ENCODE data around the gene DIPK1B. TPM values are rescaled to one million over a fixed set of nuclear protein-coding genes. Genes with fewer than 3 reads are reported as not detected.

DIPK1B gene
- total RNA-seq, 4 donors from 2014 or later: 5.4 to 37.9 (median 15.8) TPM

- H3K9me3 ChIP-seq: no peaks in the 10 kb centered on the region
- WGBS, 2 donors: 36 to 45% methylated on average over 5 to 24 of the region's 27 CpGs
- no peak overlapping the region for H3K4me3 ChIP-seq
- peaks cover 0 to 37% (median 0%) of the 10 kb centered on the region in 3 donors for H3K36me3 ChIP-seq
- no peak overlapping the region for H3K27ac ChIP-seq
- DNase-seq (ENCODE audit: low spot score in 2 of 2): peak in 1 of 2 donors; percentile 40
- TF ChIP-seq EP300 (IDR thresholded peaks at IDR 0.05) (no peak), CTCF (IDR thresholded peaks at IDR 0.05) (peak; percentile 72 to 82 (median 78))
- peaks cover 0 to 10% (median 3%) of the 10 kb centered on the region in 4 donors for H3K4me1 ChIP-seq
- H3K27me3 ChIP-seq: peaks cover 0 to 36% of the 10 kb centered on the region in 2 donors
Observed at GRCh38 chr9:136671646-136672430, 40.5 kb upstream of the DIPK1B start.

- H3K4me3 ChIP-seq: no peak overlapping the region
- H3K27me3 ChIP-seq: peaks cover 0 to 32% of the 10 kb centered on the region in 2 donors
- H3K9me3 ChIP-seq: no peaks in the 10 kb centered on the region
- H3K27ac ChIP-seq: no peak overlapping the region
- 54 to 61% methylated on average over 14 of the region's 14 CpGs for WGBS, 2 donors
- H3K36me3 ChIP-seq: peaks cover 0 to 44% (median 0%) of the 10 kb centered on the region in 3 donors
- no peak for DNase-seq (ENCODE audit: low spot score in 2 of 2)
- H3K4me1 ChIP-seq: peaks cover 0 to 10% (median 3%) of the 10 kb centered on the region in 4 donors
- TF ChIP-seq EP300 (IDR thresholded peaks at IDR 0.05) (no peak), POLR2A (IDR thresholded peaks at IDR 0.05) (no peak), CTCF (IDR thresholded peaks at IDR 0.05) (no peak)
Observed at GRCh38 chr9:136672431-136673087, 39.8 kb upstream of the DIPK1B start.

GRCh38 chr9:136673088-136673974 is 39.0 kb upstream of the DIPK1B start:
- Histone ChIP-seq H3K4me3 (no peak overlapping the region), H3K27ac (no peak overlapping the region), H3K9me3 (no peaks in the 10 kb centered on the region), H3K27me3 (peaks cover 0 to 24% of the 10 kb centered on the region in 2 donors), H3K36me3 (peaks cover 0 to 45% (median 0%) of the 10 kb centered on the region in 3 donors), H3K4me1 (peaks cover 0 to 10% (median 3%) of the 10 kb centered on the region in 4 donors)
- no peak for DNase-seq (ENCODE audit: low spot score in 2 of 2)
- 76 to 93% methylated on average over 20 to 33 of the region's 35 CpGs for WGBS, 2 donors
- TF ChIP-seq CTCF (IDR thresholded peaks at IDR 0.05): no peak
- no peak for TF ChIP-seq EP300 (IDR thresholded peaks at IDR 0.05)
- TF ChIP-seq POLR2A (IDR thresholded peaks at IDR 0.05): no peak

- peaks cover 0 to 45% (median 0%) of the 10 kb centered on the region in 3 donors for H3K36me3 ChIP-seq
- 75 to 76% methylated on average over 19 to 26 of the region's 26 CpGs for WGBS, 2 donors
Observed at GRCh38 chr9:136673975-136674785, 38.2 kb upstream of the DIPK1B start.

More at GRCh38 chr9:136673975-136674785, 38.2 kb upstream of the DIPK1B start:
- Histone ChIP-seq H3K27ac (no peak overlapping the region), H3K4me3 (no peak overlapping the region), H3K9me3 (no peaks in the 10 kb centered on the region), H3K27me3 (peaks cover 0 to 16% of the 10 kb centered on the region in 2 donors), H3K4me1 (peaks cover 0 to 10% (median 3%) of the 10 kb centered on the region in 4 donors)
- DNase-seq (ENCODE audit: low spot score in 2 of 2): no peak
- TF ChIP-seq EP300 (IDR thresholded peaks at IDR 0.05): no peak
- TF ChIP-seq POLR2A (IDR thresholded peaks at IDR 0.05): no peak
- TF ChIP-seq CTCF (IDR thresholded peaks at IDR 0.05): no peak
